ENCODE measurements around the gene NTN1.

Gene NTN1

GRCh38 chr17:9218064-9218635 lies 196.8 kb downstream of the NTN1 start:
- DNase-seq (ENCODE audit: low read depth) = no peak

DNA sequence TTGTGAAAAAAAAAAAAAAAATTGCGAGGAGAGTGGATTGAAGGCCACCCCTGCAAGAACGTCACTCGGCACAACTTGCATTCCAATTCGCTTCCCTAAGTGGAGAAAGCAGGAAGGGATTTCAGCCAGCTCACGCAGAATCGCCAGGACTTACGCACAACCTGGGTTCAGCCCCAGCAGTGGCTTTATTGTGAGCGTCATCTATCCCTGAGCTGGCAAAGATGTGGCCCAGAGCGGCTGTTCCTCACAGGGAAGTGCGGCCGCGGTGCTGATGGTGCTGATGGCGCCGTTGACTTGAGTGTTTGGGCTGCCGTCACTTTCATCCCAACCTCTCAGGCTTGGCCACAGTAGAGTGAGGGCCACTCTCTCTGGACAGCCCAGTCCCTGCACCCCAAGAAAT lies 197.6 kb downstream of the NTN1 start:
- DNase-seq (ENCODE audit: low read depth) = no peak

DNA sequence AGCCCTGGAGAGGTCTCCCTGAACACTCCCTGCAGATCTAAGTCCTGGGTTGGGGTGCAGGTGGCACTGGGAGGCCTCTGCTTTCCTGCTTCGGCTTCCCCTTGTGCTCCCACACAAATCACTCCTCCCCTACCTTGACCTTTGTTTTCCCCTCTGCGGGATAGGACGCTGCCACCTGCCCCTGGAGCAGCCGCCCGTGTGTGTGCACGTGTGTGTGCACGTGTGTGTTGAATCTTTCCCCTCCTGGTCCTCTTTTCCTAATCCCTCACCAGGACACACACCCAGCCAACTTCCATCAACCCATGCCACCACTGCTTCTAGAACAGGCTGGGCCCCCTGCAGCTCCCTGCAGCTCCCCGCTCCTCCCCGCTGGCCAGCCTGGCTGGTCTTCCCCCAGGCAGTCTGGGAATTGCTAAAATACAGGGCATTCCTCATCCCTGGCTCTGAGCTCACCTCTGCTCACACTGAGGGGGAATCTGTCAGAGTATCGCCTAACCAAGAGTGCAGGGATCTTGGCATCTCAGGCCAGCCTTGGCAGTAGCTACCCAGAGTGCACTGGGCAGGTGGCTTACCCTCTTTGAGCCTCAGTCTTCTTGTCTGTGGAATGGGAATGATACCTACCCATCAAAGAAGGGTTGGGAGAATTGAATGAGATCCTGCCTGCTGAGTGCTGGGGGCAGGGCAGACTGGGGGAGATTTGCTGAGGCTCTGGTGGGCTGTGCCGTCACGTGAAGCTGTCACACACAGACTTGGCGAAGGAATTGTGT lies 198.5 kb downstream of the NTN1 start:
- no peak for DNase-seq (ENCODE audit: low read depth)

DNA sequence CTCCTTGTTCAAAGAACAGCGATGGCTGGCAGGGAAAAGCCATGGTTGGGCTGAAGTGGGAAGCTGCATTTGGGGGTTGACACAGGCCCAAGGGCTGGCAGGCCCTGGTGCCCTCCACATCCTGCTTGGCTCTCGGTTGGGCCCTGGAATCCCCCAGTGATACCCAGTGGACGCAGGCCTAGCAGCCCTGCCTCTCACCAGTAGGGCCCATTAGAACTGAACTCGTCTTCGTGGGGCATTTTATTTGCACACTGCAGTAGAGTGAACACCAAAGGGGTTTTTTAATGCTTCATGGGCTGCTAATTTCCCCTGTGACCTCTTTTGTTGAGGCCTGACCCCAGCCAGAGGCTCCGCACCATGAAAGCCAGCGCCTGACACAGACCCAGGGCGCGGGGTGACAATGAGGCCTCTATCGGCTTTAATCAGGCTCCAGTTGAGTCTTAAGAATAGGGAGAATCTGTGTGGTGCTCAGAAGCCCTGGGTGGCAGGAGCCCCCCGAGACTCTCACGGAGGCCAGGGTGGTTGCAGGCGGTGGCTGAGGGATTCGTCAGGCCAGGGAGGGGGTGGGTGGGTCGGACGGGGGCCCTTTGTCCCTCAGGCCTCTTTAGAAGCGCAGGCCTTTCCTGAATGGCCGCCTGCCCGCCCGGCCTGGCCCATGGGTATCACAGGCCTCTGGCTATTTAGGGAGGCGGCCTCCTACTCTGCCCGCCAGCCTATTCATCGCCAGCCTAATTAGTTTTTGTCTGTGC lies 199.3 kb downstream of the NTN1 start:
- DNase-seq (ENCODE audit: low read depth) = no peak

DNA sequence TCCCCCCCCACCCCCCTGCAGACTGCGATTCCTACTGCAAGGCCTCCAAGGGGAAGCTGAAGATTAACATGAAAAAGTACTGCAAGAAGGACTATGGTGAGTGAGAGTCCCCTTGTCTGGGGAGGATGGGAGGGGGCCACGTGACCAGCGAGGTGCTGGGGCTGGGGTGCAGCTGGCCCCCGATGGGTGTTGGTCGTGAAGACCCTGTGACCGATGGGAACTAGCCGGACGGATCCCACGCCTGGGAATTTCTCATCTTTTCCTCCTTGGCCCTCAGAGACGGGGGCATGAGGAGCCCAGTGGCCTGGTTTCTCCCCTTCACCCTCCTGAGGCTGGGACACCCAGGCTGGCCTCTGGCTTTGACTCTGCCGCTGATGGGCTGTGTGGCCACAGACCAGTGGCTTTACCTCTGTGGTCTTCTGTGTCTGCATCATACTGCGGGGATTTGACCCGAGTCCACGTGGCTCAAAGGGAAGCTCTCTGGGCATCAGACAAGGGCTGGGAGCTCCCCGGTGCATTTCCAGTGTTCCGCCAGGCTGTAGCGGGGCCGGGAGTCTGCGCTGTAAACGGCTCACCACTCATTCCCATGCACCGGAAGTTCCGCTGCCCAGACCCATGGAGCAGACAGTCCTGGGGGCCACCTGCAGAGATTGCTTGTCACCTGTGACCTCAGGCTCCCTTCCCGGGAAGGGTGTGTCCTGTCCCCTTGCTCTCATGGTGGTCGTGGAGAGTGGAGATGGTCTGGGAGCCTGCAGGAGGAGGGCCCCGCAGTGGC lies 200.0 kb downstream of the NTN1 start:
- DNase-seq (ENCODE audit: low read depth) = no peak

DNA sequence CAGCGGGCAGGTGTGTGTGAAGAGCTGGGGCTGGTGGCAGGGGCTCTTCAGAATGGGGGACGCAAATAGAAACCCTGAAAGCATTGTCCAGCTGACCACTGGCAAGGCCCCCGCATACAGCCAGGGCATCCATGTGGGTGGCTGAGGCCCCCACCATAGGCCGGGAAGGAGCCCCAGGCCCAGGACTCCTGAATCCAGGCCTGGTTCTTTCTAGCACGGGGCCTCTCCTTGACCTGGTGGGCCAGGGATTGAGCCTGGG lies 200.5 kb downstream of the NTN1 start:
- no peak for DNase-seq (ENCODE audit: low read depth)

- no peak for DNase-seq (ENCODE audit: low read depth)
Observed at GRCh38 chr17:9223531-9223930, 202.2 kb downstream of the NTN1 start.

DNA sequence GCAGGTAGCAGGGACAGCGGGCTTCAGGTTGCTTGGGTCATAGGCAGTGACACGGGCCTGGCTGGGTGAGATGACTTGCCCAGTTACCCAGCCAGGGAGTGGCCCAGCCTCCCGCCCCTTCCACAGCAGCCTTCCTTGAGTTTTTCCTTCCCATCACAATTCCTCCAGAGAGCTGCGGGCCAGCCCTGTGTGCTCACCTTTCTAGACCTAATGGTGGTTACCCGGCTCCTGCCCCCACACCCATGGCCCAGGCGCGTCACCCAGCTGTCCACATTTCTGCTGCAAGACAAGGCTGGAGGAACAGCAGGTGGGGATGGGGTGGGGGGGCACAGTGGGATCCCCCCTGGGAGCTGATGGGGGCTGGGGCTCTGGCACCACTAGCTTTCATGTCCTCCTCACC lies 203.2 kb downstream of the NTN1 start:
- DNase-seq (ENCODE audit: low read depth) = no peak

- no peak for DNase-seq (ENCODE audit: low read depth)
Observed at GRCh38 chr17:9225305-9226101, 204.2 kb downstream of the NTN1 start.

- DNase-seq (ENCODE audit: low read depth) = no peak
Observed at GRCh38 chr17:9226130-9226793, 205.0 kb downstream of the NTN1 start.

GRCh38 chr17:9226794-9227135 lies 205.5 kb downstream of the NTN1 start:
- no peak for DNase-seq (ENCODE audit: low read depth)

GRCh38 chr17:9227819-9228407 lies 206.6 kb downstream of the NTN1 start:
- DNase-seq (ENCODE audit: low read depth) = no peak

- DNase-seq (ENCODE audit: low read depth) = no peak
Observed at GRCh38 chr17:9228408-9229159, 207.3 kb downstream of the NTN1 start.

DNA sequence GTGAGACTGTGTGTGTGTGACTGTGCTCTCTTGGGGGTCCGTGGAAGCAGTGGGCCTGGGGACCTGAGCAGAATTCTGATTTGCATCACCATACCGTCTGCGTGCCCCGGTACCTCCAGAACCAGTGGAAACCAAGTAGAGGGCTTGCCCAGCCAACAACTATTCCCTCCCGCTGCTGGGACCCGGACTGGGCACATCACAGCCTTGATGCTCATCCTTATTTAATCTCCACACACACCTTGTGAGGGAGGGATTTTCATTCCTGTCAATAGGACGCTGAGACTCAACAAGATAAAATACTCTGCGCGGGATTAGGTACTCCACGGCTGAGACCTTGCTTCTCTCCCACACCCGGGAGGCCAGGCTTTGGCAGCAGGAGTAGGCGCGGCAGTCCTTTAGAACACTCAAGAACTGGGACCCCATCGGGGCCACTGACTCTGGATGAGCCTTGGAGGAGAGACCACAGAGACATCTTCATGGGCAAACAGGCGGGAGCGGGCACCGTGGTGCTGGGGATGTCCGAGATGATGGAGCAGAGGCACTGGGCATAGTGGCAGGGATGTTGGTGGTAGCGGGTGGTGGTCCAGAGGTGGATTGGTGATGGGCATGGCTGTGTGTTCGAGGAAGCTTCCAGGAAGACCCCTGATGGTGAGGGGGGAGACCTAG lies 208.0 kb downstream of the NTN1 start:
- no peak for DNase-seq (ENCODE audit: low read depth)

DNA sequence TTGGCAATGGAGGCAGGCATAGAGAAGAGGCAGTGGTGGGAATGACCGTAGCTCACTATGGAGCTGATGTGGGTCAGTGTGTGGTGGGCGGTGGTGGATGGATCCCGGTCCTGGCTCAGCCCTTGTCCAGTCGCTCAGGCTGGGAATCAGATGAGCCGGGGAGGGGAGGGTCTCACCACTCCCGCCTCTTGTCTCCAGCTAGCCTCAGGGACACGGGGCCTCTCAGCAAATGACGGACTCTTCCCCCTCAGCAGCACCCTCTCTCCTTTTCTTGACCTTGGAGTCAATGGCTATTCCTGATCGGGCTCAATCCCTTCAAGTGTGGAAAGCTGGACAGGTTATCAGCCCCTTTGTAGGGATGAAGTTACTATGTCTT lies 208.5 kb downstream of the NTN1 start:
- DNase-seq (ENCODE audit: low read depth) = no peak

GRCh38 chr17:9230346-9230745 lies 209.0 kb downstream of the NTN1 start:
- no peak for DNase-seq (ENCODE audit: low read depth)

- no peak for DNase-seq (ENCODE audit: low read depth)
Observed at GRCh38 chr17:9230861-9231260, 209.6 kb downstream of the NTN1 start.

GRCh38 chr17:9231449-9232154 lies 210.3 kb downstream of the NTN1 start:
- DNase-seq (ENCODE audit: low read depth) = no peak

- DNase-seq (ENCODE audit: low read depth) = no peak
Observed at GRCh38 chr17:9232155-9232475, 210.8 kb downstream of the NTN1 start.

Measured in HS-27A (cell line).